Ectodermal cell (in vitro differentiated cells): Measurements from ENCODE around the gene PI16.

Source experiments
- H3K27ac ChIP-seq: 2 replicates; pipeline ENCODE4 v1.7.0; 2013; ENCODE audit warnings: mild to moderate bottlenecking, low read depth, low read length; ENCODE audit not compliant: insufficient read depth, poor library complexity, severe bottlenecking
- H3K27me3 ChIP-seq: 2 replicates; pipeline ENCODE4 v1.7.0; 2013; ENCODE audit warnings: mild to moderate bottlenecking, low read length; ENCODE audit not compliant: insufficient read depth, control insufficient read depth, poor library complexity, severe bottlenecking
- H3K36me3 ChIP-seq: one replicate; pipeline ENCODE4 v1.7.0; 2013; ENCODE audit warnings: low read length; ENCODE audit not compliant: control insufficient read depth, insufficient read depth
- H3K4me1 ChIP-seq: one replicate; pipeline ENCODE4 v1.7.0; 2013; ENCODE audit warnings: low read length; ENCODE audit not compliant: control insufficient read depth, insufficient read depth
- H3K4me3 ChIP-seq: 2 replicates; pipeline ENCODE4 v1.7.0; 2013; ENCODE audit warnings: low read depth, low read length, control low read depth; ENCODE audit not compliant: insufficient read depth
- H3K9me3 ChIP-seq: 2 replicates; pipeline ENCODE4 v1.7.0; 2013; ENCODE audit warnings: mild to moderate bottlenecking, low read length, moderate library complexity; ENCODE audit not compliant: control insufficient read depth
- WGBS, 2 experiments: methylation state at CpG; one replicate each; pipeline ENCODE4 v1.1.7; 2013; ENCODE audit warnings: missing lambda C conversion rate in 2 of 2; 5-methylcytosine and 5-hydroxymethylcytosine counted together

Gene PI16

DNA sequence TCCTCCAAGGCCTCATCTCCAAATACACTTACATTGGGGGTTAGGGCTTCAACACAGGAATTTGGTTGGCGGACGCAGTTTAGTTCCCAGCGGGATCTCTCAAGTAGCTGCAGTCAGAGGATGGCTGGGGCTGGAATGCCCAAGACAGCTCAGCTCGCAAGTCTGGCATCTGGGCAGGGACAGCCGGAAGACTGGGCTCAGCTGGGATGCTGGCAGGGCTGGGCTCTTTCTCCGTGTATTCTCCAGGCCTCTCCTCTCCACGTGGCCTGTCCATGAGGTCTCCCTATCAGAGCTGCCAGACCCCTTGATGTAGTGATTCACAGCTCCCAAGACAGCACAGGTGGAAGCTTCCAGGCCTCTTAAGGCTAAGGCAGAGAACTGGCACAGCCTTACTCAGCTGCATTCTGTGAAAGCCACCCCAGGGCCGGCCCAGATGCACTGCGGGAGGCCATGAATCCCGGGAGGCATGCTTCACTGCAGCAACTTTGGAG lies 55.9 kb downstream of the PI16 start:
- Histone ChIP-seq H3K9me3 (no peaks in the 10 kb centered on the region), H3K36me3 (no peaks in the 10 kb centered on the region), H3K27ac (no peak overlapping the region), H3K4me3 (no peak overlapping the region), H3K27me3 (no peaks in the 10 kb centered on the region), H3K4me1 (no peaks in the 10 kb centered on the region)
- 87 to 90% methylated on average over 10 of the region's 10 CpGs for WGBS, 2 experiments

DNA sequence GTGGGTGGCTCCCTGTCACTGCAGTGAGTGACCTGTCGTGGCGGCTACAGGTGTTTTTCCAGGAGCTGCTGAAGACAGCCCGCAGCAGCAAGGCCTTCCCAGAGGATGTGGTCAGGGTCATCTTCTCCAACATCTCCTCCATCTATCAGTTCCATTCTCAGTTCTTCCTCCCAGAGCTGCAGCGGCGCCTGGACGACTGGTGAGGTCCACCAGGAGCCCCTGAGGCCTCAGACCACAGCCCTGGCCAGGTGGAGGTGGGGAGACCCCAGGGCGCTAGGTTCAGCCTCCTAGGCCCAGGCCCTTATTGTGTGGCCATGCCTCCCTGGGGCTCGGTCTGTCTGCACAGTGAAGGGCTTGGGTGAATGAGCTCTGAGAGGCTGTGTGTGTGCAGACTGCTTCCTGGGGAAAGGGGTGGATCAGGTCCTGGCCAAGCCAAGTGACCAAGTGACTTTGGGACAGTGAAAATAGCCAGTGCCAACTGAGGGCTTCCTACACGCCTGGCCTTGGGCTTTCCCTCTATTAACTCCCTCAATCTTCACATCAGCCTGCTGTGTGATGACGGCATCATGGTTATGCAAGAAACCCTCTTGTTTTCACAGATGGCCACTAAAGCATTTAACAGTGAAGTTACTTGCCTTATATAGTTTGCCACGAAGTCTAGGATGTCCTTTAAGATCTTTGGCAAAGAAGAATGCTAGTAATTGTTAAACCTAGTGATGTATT lies 57.3 kb downstream of the PI16 start:
- H3K27ac ChIP-seq: no peak overlapping the region
- no peak overlapping the region for H3K4me3 ChIP-seq
- no peaks in the 10 kb centered on the region for H3K27me3 ChIP-seq
- H3K4me1 ChIP-seq: no peaks in the 10 kb centered on the region
- H3K36me3 ChIP-seq: no peaks in the 10 kb centered on the region
- 91 to 93% methylated on average over 11 of the region's 11 CpGs for WGBS, 2 experiments
- H3K9me3 ChIP-seq: no peaks in the 10 kb centered on the region

DNA sequence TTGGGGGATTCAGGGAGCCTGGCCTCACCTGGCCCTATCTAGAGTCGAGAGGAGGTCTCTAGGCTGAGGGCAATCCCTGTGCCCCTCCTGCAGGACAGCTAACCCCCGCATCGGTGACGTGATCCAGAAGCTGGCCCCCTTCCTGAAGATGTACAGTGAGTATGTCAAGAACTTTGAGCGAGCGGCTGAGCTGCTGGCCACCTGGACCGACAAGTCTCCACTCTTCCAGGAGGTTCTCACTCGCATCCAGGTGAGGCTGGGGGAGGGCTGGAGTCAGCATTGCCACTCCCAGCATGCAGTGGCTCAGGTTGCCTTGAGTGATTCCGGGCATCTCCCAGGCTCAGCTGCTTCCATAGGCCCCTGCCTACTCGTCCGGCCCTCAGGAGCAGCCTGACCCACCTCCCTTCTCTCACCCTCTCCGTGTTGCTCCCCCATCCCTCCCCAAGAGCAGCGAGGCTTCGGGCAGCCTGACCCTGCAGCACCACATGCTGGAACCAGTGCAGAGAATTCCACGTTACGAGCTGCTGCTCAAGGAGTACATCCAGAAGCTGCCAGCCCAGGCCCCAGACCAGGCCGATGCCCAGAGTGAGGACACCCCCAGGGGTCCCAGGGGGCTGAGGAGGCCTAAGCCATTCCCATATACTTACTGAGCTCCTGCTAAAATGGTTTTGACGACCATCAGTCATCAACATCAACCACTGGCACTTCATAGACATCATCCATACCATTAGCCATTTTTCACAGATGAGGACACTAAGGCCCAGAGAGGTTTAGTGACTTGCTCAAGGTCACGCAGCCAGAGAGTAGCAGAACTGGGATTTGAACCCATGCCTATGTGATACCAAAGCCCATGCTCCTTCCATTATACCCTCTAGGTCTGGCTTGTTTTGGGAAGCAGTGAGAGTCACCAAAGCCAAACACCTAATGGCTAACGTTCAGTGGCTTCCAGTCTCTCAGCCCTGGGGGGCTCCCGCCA lies 59.3 kb downstream of the PI16 start:
- Histone ChIP-seq H3K27me3 (no peaks in the 10 kb centered on the region), H3K9me3 (no peaks in the 10 kb centered on the region), H3K27ac (no peak overlapping the region), H3K4me1 (peaks cover 3% of the 10 kb centered on the region), H3K4me3 (no peak overlapping the region), H3K36me3 (no peaks in the 10 kb centered on the region)
- WGBS, 2 experiments: 87 to 89% methylated on average over 21 of the region's 21 CpGs
